ENCODE data around the gene PTPRT.

Gene PTPRT

GRCh38 chr20:42701948-42702347, 487.8 kb downstream of the PTPRT start:
- no peak for TF ChIP-seq CTCF (IDR thresholded peaks at IDR 0.05; ENCODE audit: borderline replicate concordance, insufficient read depth, low read depth, low read length)
- H3K4me3 ChIP-seq (ENCODE audit: low read depth, low read length) = no peak overlapping the region

GRCh38 chr20:42700372-42700771, 489.3 kb downstream of the PTPRT start:
- no peak overlapping the region for H3K4me3 ChIP-seq (ENCODE audit: low read depth, low read length)
- no peak for TF ChIP-seq CTCF (IDR thresholded peaks at IDR 0.05; ENCODE audit: borderline replicate concordance, insufficient read depth, low read depth, low read length)

GRCh38 chr20:42697962-42698361, 491.7 kb downstream of the PTPRT start:
- no peak overlapping the region for H3K4me3 ChIP-seq (ENCODE audit: low read depth, low read length)
- TF ChIP-seq CTCF (IDR thresholded peaks at IDR 0.05; ENCODE audit: borderline replicate concordance, insufficient read depth, low read depth, low read length) = no peak

DNA sequence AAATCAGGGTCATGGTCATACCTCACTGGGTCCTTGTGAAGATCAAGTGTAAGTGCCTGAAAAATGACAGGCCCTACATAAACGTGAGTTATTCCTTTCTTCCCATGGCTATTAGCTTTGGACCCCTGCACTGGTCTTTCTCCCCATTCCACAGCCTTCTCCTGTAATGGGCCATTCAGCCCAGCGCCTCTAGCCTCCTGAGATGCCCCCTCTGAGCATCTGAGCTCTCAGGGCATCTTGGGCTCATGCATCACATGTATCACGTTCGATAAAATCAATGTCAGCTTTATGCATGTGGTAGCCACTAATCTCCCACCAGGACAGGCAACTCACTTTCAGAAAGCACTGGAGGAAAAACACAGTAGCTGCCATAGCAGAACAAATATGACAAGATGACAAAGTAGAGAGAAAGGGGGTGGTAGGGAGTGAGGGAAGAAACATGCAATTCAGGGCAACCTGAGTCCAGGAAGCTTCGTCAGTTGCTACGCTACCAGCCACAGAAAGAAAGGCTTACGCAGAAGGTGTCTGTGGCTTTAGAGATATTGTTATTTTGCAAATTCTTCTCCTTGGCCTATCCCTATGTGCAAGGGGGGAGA, 498.8 kb downstream of the PTPRT start:
- no peak overlapping the region for H3K4me3 ChIP-seq (ENCODE audit: low read depth, low read length)
- TF ChIP-seq CTCF (IDR thresholded peaks at IDR 0.05; ENCODE audit: borderline replicate concordance, insufficient read depth, low read depth, low read length) = no peak

- no peak for TF ChIP-seq CTCF (IDR thresholded peaks at IDR 0.05; ENCODE audit: borderline replicate concordance, insufficient read depth, low read depth, low read length)
- H3K4me3 ChIP-seq (ENCODE audit: low read depth, low read length) = no peak overlapping the region
These were observed 501.1 kb downstream of the PTPRT start for GRCh38 chr20:42688576-42688975.

DNA sequence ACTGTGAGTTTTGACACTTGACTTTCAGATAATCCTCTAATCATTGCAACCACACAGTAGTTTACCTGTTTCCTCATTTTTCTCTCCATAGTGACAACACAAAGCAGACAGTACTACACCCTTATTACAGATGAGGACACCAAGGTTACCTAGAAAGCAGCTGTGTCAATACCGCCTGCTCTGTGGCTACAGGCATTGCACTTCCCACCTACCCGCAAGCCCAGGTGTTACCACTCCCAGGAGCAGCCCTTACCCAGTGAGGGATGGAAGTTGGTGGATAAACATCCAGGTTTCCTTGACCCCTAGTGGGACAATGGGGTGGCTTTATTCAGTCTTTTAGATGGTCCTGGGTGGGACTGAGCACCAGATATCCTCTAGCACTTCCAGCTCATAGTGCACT, 503.6 kb downstream of the PTPRT start:
- no peak overlapping the region for H3K4me3 ChIP-seq (ENCODE audit: low read depth, low read length)
- no peak for TF ChIP-seq CTCF (IDR thresholded peaks at IDR 0.05; ENCODE audit: borderline replicate concordance, insufficient read depth, low read depth, low read length)

DNA sequence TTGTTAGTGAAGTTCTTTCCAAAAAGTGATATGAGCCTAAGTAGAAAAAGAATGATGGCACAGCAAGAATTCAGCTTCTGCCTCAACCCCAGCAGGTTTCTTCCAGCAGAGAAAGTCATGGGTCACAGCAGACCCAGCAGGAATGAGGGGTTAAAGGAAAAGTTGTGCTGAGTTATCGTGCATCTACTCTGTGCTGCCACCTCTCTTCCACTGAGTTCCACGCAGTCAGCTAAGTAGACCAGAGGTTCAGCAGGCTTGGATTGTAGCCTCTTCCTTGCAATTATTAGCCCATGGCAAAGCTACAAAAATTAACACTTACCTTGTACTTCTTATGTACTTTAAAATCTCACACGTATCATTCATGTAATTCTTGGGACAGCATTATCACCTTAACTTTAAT, 510.8 kb downstream of the PTPRT start:
- TF ChIP-seq CTCF (IDR thresholded peaks at IDR 0.05; ENCODE audit: borderline replicate concordance, insufficient read depth, low read depth, low read length) = peak; percentile 23; the same call in 1 of the 2 replicates
- H3K4me3 ChIP-seq (ENCODE audit: low read depth, low read length) = no peak overlapping the region

Data from GM12875 (cell line).